Stimulated activated naive CD4-positive, alpha-beta T cell treated with Interleukin-2 at 50 U/mL for 16 hours (primary cell): ENCODE results near the gene U2AF1L4.
"Not testable (repeated sequence)": the region's sequence is repeated elsewhere in the genome, so short reads cannot be mapped to it uniquely, and the experiment has no call there.

Experiments used
- DNase-seq: peaks from one replicate; lab custom pipeline; 2025; lab: John Stamatoyannopoulos, UW

U2AF1L4 gene

DNA sequence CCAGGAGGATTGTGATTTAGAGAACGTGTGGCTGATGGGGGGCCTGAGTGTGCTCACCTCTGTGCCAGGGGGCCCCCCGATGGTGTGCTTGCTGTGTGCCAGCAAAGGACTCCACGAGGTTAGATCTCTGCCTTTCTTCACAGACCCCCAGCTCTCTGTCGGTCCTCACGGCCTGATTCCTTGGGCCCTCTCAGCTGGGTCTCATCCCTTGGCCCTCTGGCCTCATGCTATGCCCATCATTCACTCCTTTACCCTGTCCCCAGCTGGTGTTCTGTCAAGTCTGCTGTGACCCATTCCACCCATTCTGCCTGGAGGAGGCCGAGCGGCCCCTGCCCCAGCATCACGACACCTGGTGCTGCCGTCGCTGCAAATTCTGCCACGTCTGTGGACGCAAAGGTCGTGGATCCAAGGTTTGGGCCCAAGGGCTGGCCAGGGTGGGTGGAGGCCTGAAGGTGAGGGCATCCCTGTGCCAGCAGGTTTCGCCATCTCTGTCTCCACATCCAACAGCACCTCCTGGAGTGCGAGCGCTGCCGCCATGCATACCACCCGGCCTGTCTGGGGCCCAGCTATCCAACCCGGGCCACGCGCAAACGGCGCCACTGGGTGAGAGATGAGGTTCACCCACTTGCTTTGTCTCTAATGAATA lies 19.9 kb downstream of the U2AF1L4 start:
- no peak for DNase-seq

DNA sequence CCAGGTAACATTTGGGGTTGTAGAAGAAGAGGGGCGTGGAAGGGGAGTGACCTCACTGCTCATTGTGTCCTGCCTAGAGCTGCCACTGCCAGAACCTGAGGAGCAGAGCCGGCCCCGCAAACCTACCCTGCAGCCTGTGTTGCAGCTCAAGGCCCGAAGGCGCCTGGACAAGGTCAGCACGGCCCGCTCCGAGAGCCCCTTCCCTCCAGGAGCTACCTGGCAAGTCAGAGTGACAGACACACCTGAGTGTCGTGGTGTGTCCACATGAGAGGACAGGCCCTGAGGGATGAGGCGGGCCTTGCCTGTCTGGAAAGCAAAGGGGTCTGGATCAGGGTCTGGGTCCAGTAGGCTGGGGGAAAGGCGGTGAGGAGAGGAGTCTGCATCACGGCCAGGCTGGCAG lies 20.7 kb downstream of the U2AF1L4 start:
- DNase-seq = no peak

DNA sequence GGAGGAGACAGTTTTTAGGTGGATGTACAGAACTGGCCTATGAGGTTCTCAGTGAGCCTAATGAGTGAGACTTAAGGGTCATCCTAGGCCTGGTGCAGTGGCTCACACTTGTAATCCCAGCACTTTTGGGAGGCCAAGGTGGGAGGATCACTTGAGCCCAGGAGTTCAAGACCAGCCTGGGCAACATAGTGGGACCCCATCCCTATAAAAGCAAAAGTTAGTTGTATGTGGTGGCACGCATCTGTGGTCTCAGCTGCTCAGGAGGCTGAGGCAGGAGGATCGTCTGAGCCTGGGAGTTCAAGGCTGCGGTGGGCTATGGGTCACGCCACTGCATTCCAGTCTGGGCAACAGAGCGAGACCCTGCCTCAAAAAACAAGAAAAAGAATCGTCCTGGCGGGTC lies 21.1 kb downstream of the U2AF1L4 start:
- not testable (repeated sequence) for DNase-seq

DNA sequence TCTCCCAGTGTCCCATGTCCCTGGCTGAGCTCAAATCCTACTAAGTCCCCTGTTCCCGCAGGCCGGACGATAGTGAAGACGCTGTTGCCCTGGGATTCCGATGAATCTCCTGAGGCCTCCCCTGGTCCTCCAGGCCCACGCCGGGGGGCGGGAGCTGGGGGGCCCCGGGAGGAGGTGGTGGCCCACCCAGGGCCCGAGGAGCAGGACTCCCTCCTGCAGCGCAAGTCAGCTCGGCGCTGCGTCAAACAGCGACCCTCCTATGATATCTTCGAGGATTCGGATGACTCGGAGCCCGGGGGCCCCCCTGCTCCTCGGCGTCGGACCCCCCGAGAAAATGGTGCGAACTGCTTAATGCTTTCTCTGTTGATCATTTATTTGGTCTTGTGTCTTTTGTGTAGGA lies 21.5 kb downstream of the U2AF1L4 start:
- no peak for DNase-seq

DNA sequence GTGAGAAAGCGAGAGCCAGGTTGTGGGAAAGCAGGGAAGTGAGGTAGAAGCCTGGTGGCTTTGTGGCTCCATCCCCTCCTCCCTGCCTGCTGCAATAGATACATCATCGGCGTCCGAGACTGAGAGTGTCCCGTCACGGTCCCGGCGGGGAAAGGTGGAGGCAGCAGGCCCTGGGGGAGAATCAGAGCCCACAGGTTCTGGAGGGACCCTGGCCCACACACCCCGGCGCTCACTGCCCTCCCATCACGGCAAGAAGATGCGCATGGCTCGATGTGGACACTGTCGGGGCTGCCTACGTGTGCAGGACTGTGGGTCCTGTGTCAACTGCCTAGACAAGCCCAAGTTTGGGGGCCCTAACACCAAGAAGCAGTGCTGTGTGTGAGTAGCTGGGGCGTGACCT lies 22.3 kb downstream of the U2AF1L4 start:
- DNase-seq = no peak

DNA sequence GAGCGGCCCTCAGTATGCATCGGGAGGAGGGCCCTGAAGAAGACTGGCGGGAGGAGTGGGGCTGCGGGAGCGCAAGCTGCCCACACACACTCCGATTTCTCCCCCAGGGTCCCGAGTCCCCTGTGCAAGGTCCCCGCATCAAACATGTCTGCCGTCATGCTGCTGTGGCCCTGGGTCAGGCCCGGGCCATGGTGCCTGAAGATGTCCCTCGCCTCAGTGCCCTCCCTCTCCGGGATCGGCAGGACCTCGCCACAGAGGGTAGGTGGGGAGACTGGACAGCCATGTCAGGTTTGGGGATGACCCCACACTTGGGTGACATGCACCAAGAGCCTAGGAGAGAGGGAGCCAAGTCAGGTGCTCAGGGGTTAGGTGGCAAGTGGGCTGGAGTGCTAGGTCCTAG lies 22.8 kb downstream of the U2AF1L4 start:
- DNase-seq = no peak

DNA sequence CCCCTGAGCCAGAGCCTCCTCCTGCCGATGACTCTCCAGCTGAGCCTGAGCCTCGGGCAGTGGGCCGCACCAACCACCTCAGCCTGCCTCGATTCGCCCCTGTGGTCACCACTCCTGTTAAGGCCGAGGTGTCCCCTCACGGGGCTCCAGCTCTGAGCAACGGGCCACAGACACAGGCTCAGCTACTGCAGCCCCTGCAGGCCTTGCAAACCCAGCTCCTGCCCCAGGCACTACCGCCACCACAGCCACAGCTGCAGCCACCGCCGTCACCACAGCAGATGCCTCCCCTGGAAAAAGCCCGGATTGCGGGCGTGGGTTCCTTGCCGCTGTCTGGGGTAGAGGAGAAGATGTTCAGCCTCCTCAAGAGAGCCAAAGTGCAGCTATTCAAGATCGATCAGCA lies 23.8 kb downstream of the U2AF1L4 start:
- no peak for DNase-seq

DNA sequence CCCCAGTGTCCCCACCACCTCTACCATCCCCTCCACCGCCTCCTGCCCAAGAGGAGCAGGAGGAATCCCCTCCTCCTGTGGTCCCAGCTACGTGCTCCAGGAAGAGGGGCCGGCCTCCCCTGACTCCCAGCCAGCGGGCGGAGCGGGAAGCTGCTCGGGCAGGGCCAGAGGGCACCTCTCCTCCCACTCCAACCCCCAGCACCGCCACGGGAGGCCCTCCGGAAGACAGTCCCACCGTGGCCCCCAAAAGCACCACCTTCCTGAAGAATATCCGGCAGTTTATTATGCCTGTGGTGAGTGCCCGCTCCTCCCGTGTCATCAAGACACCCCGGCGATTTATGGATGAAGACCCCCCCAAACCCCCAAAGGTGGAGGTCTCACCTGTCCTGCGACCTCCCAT lies 24.6 kb downstream of the U2AF1L4 start:
- no peak for DNase-seq

DNA sequence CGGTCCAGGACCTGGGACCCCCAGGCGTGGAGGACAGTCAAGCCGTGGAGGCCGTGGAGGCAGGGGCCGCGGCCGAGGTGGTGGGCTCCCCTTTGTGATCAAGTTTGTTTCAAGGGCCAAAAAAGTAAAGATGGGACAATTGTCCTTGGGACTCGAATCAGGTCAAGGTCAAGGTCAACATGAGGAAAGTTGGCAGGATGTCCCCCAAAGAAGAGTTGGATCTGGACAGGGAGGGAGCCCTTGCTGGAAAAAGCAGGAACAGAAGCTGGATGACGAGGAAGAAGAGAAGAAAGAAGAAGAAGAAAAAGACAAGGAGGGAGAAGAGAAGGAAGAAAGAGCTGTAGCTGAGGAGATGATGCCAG lies 25.1 kb downstream of the U2AF1L4 start:
- DNase-seq = no peak

DNA sequence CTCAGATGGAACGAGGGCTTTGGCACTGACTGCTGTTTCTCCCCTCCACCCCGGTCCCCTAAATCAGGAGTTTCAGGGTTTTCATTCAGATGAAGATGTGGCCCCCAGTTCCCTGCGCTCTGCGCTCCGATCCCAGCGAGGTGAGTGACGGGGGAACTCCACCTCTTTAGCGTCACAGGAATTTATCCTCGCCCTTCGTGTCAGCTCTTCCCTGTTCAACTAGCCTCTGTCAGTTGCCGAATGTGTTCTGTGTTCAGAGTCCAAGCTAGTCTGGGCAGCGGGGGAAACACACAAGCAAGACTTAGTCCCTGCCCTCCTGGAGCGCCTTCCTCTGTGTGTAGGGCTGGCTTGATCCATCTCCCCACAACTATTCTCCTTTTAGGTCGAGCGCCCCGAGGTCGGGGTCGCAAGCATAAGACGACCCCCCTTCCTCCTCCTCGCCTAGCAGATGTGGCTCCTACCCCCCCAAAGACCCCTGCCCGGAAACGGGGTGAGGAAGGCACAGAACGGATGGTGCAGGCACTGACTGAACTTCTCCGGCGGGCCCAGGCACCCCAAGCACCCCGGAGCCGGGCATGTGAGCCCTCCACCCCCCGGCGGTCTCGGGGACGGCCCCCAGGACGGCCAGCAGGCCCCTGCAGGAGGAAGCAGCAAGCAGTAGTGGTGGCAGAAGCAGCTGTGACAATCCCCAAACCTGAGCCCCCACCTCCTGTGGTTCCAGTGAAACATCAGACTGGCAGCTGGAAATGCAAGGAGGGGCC lies 25.6 kb downstream of the U2AF1L4 start:
- no peak for DNase-seq

DNA sequence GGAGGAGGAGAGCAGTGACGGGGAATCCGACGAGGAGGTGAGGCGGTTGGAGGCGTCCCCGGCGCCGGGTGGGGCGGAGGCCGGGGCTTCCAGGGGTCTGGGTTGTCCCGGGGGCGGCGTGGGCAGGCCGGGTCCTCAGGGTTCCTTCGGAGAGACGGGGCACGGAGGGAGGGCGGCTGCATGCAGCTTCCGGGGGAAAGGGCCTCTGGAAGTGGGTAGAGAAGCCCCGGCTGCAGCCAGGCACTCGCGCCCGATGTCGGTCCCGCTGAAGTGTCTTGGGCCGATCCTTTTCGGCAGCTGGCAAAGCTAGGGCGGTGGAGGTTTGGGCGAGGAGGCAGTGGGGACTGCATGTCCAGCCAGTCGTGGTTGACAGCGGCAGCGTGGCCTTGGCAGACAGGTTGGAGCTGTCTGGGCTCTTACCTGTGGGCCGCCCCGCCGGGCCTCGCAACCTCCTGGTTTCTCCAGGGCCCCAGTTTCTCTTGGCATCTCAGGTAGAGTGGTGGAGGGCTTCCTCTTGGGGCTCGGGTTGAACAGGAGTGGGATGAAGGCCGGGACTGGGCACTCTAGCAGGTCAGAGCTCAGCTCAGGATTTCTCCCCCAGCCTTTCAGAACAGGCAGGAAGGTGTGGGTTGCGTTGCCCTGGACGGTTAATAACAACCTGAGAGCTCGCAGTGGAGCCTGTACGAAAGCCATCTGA lies 26.7 kb downstream of the U2AF1L4 start:
- DNase-seq = peak; percentile 45

DNA sequence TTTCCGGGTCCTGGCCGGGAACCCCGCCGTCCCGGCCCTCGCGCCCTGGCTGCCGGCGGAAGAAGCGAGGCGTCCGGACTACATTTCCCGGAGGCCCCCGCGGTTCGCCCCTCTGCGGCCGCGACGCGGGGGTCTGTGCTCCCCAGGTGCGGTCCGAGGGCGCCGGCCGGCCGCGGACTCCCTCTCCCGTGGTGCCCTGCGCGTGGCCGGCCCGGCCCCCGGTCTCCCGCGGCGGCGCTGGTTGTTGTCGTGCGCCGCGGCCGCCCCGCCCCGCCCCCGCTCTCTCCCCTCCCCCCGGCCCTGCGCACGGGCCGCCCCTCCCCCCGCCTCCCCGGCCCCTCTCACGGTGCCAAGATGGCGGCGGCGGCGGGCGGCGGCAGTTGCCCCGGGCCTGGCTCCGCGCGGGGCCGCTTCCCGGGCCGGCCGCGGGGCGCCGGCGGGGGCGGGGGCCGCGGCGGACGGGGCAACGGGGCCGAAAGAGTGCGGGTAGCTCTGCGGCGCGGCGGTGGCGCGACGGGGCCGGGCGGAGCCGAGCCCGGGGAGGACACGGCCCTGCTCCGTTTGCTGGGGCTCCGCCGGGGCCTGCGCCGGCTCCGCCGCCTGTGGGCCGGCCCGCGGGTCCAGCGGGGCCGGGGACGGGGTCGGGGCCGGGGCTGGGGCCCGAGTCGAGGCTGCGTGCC lies 27.4 kb downstream of the U2AF1L4 start, which contains the start of gene KMT2B:
Gene KMT2B (plus strand): TSS at position 339 of the 680 bp plus-strand sequence. CDS start 16 bp downstream, at position 355.
- no peak for DNase-seq

DNA sequence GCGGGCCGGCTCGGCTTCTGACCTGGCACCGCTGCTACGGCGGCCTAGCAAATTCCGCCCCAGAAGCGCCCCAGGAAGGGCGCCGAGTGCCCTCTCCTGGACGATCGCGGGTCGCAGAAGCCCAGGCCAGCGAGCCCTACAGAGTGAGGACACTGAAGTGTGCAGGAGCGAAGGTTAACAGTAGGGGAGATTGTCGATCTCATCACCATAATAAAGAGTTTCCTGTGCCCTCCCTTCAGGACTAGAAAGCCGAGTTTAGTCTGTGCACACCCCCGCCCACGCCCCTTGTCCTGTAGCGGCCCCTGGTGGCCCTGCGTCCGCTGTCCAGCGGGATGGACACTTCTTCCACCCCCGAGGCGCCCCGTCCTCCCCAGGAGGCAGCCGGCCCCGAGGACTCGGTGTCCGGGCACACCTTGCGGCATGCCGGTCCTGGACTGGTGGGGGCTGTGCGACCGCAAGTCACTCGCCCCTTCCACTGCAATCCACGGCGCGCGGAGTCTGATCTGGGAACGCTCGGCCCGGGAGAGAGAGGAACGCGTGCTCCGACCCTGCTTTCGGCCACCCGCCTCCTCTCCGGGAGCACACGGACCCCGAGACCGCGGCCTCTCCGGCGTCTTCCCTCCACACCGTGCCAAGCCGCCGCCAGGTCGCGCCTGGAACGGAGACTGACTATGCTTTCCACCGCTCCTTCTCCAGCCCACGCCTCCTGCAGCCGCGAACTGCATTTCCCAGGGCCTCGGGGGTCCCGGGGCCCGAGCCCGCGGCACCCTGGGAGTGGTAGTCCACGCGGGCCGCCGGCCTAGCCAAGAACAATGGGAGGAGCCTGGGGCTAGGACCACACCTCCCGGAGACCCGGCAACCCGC lies 28.2 kb downstream of the U2AF1L4 start:
- peak; percentile 98 for DNase-seq

DNA sequence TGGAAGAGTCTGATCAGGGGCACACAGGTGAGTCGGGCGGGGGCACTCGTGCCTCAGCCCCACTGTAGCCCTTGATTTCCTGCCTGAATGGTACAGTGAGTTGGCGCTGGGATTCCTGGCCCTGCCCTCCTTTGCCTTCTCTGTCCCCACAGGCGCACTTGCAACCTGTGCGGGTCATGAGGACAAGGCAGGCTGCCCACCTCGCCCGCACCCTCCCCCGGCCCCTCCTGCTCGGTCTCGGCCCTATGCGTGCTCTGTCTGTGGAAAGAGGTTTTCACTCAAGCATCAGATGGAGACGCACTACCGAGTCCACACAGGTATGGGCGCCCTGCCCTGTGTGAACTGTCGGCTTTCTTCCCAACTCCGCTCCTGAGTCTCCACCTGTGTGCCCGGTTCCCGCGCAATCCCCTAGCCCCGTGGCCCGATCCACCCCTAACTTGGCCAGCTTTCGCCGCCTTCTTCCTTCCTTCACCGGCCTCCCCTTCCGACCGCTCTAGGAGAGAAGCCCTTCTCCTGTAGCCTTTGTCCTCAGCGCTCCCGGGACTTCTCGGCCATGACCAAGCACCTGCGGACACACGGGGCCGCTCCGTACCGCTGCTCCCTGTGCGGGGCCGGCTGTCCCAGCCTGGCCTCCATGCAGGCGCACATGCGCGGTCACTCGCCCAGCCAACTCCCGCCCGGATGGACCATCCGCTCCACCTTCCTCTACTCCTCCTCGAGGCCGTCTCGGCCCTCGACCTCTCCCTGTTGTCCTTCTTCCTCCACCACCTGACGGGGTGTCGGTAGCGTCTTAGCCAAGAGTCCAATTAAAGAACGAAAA lies 29.0 kb downstream of the U2AF1L4 start:
- no peak for DNase-seq

DNA sequence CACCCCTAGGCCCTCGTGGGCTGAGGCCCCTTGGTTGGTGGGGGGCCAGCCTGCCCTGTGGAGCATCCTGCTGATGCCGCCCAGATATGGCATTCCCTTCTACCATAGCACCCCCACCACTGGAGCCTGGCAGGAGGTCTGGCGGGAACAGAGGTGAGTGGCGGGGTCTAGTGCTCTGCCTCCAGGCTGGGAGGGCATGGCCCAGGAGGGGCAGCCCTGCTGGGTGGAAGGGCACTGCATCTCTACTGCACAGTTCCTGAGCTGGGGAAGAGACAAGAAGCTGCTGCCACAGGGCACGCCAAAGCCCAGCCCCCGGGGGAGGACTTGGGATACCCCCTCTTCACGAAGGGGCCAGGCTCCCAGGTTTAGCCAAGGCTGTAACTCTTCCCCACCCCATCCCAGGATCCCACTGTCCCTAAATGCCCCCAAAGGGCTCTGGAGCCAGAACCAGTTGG lies 29.8 kb downstream of the U2AF1L4 start:
- DNase-seq = no peak

DNA sequence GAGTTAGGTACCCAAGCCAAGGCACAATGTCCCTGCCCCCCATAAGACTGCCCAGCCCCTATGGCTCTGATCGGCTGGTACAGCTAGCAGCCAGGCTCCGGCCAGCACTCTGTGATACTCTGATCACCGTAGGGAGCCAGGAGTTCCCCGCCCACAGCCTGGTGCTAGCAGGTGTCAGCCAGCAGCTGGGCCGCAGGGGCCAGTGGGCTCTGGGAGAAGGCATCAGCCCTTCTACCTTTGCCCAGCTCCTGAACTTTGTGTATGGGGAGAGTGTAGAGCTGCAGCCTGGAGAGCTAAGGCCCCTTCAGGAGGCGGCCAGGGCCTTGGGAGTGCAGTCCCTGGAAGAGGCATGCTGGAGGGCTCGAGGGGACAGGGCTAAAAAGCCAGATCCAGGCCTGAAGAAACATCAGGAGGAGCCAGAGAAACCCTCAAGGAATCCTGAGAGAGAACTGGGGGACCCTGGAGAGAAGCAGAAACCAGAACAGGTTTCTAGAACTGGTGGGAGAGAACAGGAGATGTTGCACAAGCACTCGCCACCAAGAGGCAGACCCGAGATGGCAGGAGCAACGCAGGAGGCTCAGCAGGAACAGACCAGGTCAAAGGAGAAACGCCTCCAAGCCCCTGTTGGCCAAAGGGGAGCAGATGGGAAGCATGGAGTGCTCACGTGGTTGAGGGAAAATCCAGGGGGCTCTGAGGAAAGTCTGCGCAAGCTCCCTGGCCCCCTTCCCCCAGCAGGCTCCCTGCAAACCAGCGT lies 30.4 kb downstream of the U2AF1L4 start:
- DNase-seq = no peak

DNA sequence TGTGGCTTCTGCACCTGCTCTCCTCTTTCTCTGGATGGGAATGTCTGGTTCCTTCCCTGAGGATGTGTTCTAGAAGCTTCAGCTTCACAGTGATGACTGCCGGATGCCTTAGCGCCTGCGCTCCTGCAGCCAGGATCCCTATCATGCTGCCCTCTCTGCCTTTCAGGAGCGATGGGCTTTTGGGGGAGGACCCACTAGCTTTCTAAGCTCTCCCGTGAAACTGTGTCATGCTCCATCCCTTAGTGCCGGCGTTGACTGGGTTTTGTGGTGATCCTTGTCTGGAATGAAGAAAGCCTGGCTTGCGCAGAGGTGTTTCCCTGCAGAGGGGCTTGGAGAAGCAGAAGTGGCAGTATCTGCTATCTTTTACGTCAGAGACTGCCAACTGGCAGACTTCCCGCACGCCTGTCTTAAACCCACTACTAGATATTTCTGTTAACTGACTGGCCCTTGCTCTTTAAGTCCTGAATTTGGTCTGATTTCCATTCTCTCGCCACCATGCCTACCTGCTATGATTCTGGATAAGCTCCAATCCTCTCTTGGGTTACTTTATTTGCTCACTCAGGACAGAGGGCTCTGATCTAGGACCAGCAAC lies 31.2 kb downstream of the U2AF1L4 start:
- no peak for DNase-seq

DNA sequence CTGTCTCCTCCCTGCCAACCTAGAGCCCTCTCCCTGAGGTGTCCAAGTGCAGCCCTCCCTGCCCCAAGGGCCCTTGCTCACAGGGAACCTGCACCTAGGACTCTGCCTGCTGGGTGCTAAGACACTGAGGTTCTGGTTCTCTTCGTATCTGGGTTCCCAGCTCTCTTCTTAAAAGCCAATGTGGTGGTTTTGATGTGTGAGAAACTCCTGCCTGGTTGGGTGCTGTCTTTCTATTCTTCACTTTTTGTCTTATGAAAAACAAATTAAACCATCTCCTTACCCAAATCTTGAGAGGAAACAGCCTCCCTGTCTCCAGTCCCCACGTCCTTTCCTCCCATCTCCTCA lies 31.7 kb downstream of the U2AF1L4 start:
- no peak for DNase-seq
